GM18907 (cell line): ENCODE results near the gene BTBD7.

ENCODE experiments used
- ATAC-seq: cut with Tn5 transposase; IDR thresholded peaks from one replicate; pipeline ENCODE4 v1.9.1; 2021; ENCODE audit warnings: mild to moderate bottlenecking, moderate library complexity; ENCODE audit not compliant: unreplicated experiment

BTBD7 gene

GRCh38 chr14:93200553-93200952, 132.3 kb downstream of the BTBD7 start:
- ATAC-seq = no peak

- no peak for ATAC-seq
These were observed 133.8 kb downstream of the BTBD7 start for GRCh38 chr14:93199031-93199430.

GRCh38 chr14:93195316-93195999, 137.4 kb downstream of the BTBD7 start:
- no peak for ATAC-seq
